ENCODE results near the gene BCDIN3D. TPM values are rescaled to one million over a fixed set of nuclear protein-coding genes. Genes with fewer than 3 reads are reported as not detected.

The BCDIN3D gene
- total and polyA plus RNA-seq, 4 donors: 2.6 to 4.4 (median 3.0) TPM

DNA sequence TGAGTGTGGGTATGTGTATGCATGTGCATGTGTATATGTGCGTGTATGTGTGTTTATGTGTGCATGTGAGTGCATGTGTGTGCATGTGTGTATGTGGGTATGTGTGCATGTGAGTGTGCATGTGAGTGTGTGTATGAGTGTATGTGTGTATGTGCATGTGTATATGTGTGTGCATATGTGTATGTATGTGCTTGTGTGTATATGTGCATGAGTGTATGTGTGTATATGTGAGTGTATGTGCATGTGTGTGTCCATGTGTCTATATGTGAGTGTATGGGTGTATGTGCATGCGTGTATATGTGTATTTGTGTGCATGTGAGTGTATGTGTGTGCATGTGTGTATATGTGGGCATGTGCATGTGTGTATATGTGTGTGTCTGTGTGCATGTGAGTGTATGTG lies 35.1 kb upstream of the BCDIN3D start:
- Histone ChIP-seq H3K27me3 (ENCODE audit: control insufficient read depth in 3 of 3, insufficient read depth in 3 of 3, low read length in 2 of 3) (no peaks in the 10 kb centered on the region), H3K36me3 (ENCODE audit: control insufficient read depth in 4 of 4, insufficient read depth in 4 of 4, low read length in 4 of 4) (no peaks in the 10 kb centered on the region), H3K4me1 (ENCODE audit: control insufficient read depth in 5 of 5, insufficient read depth in 5 of 5, low read length in 5 of 5) (peaks cover 0 to 15% (median 9%) of the 10 kb centered on the region in 5 donors), H3K27ac (ENCODE audit: low read depth in 1 of 2, low read length in 1 of 2) (no peak overlapping the region), H3K9me3 (ENCODE audit: control insufficient read depth in 4 of 4, insufficient read depth in 3 of 4, low read length in 3 of 4) (peaks cover 0 to 5% (median 0%) of the 10 kb centered on the region in 4 donors), H3K9ac (ENCODE audit: insufficient read depth in 1 of 2, low read length in 2 of 2) (no peak overlapping the region), H3K4me3 (no peak overlapping the region)
- WGBS, 2 donors: 21 to 90% methylated on average over 1 to 2 of the region's 2 CpGs
- no peak for ATAC-seq (ENCODE audit: insufficient read depth, low FRiP score)
- TF ChIP-seq, protein P1, sequence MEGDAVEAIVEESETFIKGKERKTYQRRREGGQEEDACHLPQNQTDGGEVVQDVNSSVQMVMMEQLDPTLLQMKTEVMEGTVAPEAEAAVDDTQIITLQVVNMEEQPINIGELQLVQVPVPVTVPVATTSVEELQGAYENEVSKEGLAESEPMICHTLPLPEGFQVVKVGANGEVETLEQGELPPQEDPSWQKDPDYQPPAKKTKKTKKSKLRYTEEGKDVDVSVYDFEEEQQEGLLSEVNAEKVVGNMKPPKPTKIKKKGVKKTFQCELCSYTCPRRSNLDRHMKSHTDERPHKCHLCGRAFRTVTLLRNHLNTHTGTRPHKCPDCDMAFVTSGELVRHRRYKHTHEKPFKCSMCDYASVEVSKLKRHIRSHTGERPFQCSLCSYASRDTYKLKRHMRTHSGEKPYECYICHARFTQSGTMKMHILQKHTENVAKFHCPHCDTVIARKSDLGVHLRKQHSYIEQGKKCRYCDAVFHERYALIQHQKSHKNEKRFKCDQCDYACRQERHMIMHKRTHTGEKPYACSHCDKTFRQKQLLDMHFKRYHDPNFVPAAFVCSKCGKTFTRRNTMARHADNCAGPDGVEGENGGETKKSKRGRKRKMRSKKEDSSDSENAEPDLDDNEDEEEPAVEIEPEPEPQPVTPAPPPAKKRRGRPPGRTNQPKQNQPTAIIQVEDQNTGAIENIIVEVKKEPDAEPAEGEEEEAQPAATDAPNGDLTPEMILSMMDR (IDR thresholded peaks at IDR 0.05; ENCODE audit: control extremely low read depth, extremely low read depth): no peak
- no peak for DNase-seq

DNA sequence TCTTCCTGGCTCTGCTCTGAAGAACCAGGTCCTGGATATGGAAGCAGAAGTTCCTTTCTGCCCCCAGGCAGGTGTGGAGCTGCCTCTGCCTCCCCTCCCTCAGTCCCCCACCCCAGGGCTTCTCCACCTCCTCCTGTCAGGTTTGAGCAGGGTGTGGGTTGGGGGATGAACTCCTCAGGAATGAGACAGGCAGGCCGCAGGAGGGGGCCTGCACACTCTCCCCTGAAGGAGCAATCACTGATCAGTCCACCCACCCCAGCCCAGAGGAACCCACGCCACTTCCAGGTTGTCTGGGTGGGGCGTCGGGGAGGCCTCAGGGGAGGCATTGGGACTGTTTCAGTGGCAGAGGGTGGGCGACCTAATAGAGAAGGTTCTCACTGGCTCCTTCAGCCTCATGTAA lies 34.2 kb upstream of the BCDIN3D start:
- ATAC-seq (ENCODE audit: insufficient read depth, low FRiP score) (no peak), DNase-seq (no peak)
- H3K9ac ChIP-seq (ENCODE audit: insufficient read depth in 1 of 2, low read length in 2 of 2): no peak overlapping the region
- H3K27ac ChIP-seq (ENCODE audit: low read depth in 1 of 2, low read length in 1 of 2): no peak overlapping the region
- peaks cover 0 to 25% (median 13%) of the 10 kb centered on the region in 5 donors for H3K4me1 ChIP-seq (ENCODE audit: control insufficient read depth in 5 of 5, insufficient read depth in 5 of 5, low read length in 5 of 5)
- peaks cover 0 to 5% (median 0%) of the 10 kb centered on the region in 4 donors for H3K9me3 ChIP-seq (ENCODE audit: control insufficient read depth in 4 of 4, insufficient read depth in 3 of 4, low read length in 3 of 4)
- TF ChIP-seq, protein P1 (IDR thresholded peaks at IDR 0.05; ENCODE audit: control extremely low read depth, extremely low read depth): no peak
- no peaks in the 10 kb centered on the region for H3K27me3 ChIP-seq (ENCODE audit: control insufficient read depth in 3 of 3, insufficient read depth in 3 of 3, low read length in 2 of 3)
- H3K4me3 ChIP-seq: no peak overlapping the region
- no peaks in the 10 kb centered on the region for H3K36me3 ChIP-seq (ENCODE audit: control insufficient read depth in 4 of 4, insufficient read depth in 4 of 4, low read length in 4 of 4)
- WGBS, 2 donors: 73 to 81% methylated on average over 5 of the region's 5 CpGs

DNA sequence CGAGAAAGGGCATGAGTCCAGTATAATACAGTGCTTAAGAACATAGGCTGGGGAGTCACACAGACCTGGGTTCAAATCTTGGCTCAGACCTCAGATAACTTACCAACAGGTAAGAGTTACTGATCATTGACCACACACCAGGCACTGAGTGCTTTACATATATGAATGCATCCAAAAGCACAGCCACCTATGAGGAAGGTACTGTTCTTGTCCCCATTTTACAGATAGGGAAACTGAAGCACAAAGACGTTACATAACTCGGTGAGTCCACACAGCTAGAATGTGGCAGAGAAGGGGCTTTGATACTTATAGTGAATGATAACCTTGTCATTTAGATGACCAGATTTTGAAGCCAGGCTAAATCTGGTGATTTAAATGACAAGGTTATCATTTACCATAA lies 33.2 kb upstream of the BCDIN3D start:
- WGBS, 2 donors: 95 to 96% methylated on average over 3 of the region's 3 CpGs
- ATAC-seq (ENCODE audit: insufficient read depth, low FRiP score): no peak

More for the DNA sequence above, 33.2 kb upstream of the BCDIN3D start:
- H3K9me3 ChIP-seq (ENCODE audit: control insufficient read depth in 4 of 4, insufficient read depth in 3 of 4, low read length in 3 of 4): peaks cover 0 to 5% (median 0%) of the 10 kb centered on the region in 4 donors
- no peaks in the 10 kb centered on the region for H3K36me3 ChIP-seq (ENCODE audit: control insufficient read depth in 4 of 4, insufficient read depth in 4 of 4, low read length in 4 of 4)
- H3K27ac ChIP-seq (ENCODE audit: low read depth in 1 of 2, low read length in 1 of 2): no peak overlapping the region
- H3K27me3 ChIP-seq (ENCODE audit: control insufficient read depth in 3 of 3, insufficient read depth in 3 of 3, low read length in 2 of 3): no peaks in the 10 kb centered on the region
- TF ChIP-seq, protein P1 (IDR thresholded peaks at IDR 0.05; ENCODE audit: control extremely low read depth, extremely low read depth): no peak
- H3K4me3 ChIP-seq: no peak overlapping the region
- H3K4me1 ChIP-seq (ENCODE audit: control insufficient read depth in 5 of 5, insufficient read depth in 5 of 5, low read length in 5 of 5): peaks cover 0 to 25% (median 13%) of the 10 kb centered on the region in 5 donors
- H3K9ac ChIP-seq (ENCODE audit: insufficient read depth in 1 of 2, low read length in 2 of 2): no peak overlapping the region
- no peak for DNase-seq

All from lung (tissue), 12 donors.